ENCODE data around the gene OSGEPL1.
"Not testable (repeated sequence)": the region's sequence is repeated elsewhere in the genome, so short reads cannot be mapped to it uniquely, and the experiment has no call there.

OSGEPL1 gene

DNA sequence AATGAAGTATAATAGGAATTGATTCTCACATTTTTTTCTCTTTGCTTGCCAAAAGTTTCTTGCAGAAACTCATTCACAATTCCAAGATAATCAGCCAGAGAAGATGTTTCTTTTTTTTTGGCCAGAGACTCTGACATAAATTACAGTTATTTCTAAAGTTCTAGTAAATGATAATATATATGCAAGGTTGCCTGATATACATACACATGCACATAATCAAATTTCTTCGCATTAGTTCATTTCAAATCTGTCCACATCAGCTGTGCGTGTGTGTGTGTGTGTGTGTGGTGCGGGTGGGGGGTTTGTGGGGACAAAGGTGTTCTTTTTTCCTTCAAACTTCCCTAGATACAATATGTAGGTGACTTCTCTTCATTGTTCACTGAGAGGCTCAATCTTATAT, 33.2 kb downstream of the OSGEPL1 start:
- no peak for DNase-seq

DNA sequence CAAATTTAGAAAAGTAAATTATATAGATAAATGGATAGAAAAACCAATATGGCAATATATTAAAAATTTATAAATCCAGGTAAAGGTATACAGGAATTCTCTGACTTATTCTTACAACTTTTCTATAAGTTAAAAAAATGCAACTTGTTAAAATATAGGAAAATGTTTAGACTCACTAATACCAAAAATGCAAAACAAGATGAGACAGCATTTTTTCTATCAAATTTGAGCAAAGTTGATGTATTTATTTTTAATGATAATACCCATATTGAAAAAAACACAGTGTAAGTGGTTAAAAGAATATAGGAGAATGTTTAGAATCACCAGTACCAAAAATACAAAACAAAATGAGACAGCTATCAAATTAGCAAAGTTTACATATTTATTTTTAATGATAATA, 35.7 kb downstream of the OSGEPL1 start:
- DNase-seq = no peak

DNA sequence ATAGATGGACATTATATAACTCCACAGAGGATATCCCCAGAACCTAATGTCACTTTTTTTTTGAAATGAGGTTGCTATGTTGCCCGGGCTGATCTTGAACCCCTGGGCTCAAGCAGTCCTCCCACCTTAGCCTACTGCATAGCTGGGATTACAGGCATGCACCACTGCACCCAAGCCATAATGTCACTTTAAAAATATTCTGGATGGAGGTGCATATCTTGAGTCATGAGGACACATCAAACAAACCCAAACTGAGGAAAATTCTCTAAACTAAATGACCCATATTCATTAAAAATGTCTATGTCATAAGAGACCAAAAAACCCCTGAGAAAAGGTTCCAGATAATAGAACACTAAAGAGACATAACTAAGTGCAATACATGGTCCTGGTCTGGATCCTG, 36.3 kb downstream of the OSGEPL1 start:
- no peak for DNase-seq

DNA sequence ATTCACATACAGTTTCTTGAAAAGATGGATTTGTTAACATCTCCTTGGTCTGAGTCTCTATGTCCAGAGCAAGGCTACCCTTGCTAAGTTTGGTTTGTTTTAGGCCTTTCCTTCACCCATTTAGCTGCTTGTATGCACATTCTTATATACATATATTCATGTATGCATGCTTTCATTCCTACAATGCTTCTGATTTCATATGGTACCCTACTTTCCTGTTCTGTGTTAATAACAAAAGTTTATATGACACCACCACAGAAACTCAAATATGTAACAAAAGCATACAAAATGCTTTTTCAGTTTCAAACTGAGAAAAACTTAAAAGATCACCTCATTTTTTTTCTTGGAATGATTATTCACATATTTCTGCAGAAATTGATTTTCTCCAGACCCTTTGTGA, 39.4 kb downstream of the OSGEPL1 start:
- DNase-seq = no peak

DNA sequence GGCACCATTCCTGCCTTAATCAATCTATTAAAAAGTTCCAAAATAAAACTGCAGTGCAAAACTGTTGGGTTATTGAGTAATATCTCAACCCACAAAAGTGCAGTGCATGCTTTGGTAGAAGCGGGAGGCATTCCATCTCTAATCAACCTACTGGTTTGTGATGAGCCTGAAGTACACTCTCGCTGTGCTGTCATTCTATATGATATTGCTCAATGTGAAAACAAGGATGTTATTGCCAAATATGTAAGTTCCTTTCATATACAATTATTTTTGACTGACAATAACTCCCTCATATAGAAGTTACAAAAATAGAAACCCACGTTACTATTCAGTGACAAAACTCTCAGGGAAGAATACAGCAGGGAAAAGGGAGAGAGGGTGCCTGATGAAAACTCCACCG, 43.0 kb downstream of the OSGEPL1 start:
- DNase-seq = no peak

DNA sequence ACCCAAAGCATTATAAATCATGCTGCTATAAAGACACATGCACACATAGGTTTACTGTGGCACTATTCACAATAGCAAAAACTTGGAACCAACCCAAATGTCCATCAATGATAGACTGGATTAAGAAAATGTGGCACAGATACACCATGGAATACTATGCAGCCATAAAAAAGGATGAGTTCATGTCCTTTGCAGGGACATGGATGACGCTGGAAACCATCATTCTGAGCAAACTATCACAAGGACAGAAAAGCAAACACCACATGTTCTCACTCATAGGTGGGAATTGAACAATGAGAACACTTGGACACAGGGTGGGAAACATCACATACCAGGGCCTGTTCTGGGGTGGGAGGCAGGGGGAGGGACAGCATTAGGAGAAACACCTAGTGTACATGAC, 45.0 kb downstream of the OSGEPL1 start:
- not testable (repeated sequence) for DNase-seq

DNA sequence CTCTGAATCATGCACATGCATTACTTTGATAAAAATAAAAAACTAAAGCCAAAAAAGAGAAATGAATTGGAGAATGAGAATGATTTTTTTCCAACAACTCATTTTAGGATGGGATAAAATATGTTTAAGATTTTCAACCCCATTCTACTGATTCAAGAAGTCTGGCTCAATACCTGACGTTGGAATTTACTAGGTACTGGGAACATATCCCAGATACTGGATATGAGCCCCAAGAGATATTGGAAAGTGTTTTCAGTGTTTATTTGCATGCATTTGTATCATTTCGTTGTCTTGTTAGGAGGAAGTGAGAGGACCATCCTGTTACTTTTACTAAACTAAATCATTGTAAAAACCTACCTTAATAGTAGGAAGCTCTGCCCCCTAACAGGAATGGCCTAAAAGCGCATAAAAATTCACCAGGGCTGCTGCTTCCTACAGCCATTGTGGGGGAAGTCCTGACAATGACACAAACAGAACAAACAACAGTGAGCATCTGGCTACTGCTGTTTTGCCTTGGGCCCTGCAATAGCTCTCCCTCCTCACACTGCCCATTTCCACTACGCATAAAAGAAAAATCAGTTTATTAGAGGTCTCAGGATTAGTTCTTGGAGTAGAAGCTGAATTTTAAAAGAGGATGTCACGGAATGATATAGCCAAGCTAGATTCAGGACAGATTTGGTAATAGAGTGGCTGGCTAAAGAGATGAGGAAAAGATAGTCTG, 52.9 kb downstream of the OSGEPL1 start:
- DNase-seq = no peak

DNA sequence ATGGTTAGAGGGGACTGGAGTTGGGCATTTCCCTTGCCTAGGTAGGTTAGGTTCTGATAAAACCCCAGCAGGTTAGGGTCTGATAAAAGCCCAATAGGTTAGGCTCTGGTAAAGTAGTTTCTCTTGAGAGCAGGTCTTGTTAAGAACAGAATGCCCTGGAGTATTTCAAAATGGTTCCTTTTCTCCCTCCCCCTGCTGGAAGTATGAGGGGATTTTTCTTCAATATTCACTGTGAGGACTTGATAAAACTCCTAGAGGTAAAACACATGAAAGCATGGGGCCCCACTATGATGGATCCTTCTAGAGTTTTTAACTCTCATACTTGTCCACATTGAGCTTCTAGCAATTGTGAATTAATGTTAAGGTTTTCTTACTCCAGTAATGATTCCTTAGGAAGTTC, 60.5 kb downstream of the OSGEPL1 start:
- no peak for DNase-seq

DNA sequence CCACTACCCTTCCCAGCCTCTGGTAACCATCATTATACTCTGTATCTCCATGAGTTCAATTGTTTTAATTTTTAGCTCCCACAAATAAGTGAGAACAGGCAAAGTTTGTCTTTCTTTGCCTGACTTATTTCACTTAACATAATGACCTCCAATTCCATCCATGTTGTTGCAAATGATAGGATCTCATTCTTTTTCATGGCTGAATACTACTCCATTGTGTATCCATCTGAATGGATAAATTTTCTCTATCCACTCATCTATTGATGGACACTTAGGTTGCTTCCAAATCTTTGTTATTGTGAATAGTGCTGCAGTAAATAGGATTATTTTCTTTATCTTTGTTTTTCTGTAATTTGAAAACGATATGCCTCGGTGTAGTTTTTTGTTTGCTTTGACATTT, 61.9 kb downstream of the OSGEPL1 start:
- no peak for DNase-seq

DNA sequence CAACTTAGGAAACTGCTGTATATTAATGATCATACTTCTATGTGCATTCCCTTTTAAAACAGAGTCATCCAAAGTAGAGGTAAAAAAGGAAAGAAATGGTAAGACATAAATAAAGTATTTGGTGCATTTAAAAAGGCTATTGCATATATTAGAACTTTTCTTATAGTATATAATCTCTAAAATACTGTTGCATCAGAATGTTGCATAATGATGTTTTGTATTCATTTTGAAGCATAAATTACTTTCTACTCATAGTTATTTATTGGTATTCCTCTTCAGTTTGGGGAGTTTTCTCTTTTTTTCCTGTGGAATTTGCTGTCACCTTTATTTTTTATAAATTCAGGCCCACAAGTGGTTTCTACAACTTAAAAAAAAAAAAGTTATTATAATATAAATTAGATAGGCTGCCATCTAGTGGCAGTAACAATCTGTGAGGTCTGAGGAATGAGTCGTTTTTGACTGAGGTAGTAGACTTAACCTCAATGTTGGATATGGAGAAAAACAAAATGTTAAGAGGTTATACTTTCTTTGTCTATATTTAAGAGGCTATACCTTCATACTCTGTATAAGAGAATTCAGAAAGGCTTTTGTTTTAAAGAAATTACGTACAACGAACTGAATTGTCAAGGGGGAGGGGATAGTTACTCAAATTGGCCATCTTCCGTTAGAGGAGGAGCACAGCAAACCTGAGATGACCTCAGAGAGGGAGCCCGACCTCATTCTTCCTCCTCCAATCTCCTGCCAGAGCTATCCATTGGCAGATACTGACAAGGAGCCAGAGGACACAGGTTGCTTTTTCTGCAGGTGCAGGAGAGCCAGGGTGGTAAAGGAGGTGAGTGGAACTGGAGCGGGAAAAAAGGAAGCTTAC, 64.3 kb downstream of the OSGEPL1 start:
- no peak for DNase-seq
